ENCODE measurements around the gene MORF4L1.
A peak's percentile ranks its signal among the peaks of the same experiment; 100 is the strongest.
"Not testable (repeated sequence)": the region's sequence is repeated elsewhere in the genome, so short reads cannot be mapped to it uniquely, and the experiment has no call there.

The MORF4L1 gene

DNA sequence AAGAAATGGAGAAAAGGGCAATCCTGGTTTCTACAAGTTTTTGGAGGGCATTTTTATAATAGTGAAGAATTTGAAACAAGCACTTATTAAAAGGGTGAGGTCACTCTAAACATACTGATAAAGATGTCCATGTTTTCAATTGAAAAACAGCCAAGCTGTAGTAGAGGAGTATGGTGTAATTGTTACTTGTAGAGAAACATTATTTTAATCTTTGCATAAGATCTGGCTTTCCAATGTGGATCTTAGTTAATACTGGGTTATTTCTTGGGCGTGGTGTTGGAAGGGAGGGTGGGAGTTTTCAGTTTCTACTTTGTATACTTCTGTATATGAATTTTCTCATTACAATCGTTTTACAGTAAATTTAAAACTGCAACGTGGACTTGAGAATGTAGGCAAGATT lies 22.8 kb downstream of the MORF4L1 start:
- no peak for DNase-seq (ENCODE audit: low read depth)
- H3K4me3 ChIP-seq (ENCODE audit: control insufficient read depth, low read depth, low read length) = no peak overlapping the region
- TF ChIP-seq, protein P1, sequence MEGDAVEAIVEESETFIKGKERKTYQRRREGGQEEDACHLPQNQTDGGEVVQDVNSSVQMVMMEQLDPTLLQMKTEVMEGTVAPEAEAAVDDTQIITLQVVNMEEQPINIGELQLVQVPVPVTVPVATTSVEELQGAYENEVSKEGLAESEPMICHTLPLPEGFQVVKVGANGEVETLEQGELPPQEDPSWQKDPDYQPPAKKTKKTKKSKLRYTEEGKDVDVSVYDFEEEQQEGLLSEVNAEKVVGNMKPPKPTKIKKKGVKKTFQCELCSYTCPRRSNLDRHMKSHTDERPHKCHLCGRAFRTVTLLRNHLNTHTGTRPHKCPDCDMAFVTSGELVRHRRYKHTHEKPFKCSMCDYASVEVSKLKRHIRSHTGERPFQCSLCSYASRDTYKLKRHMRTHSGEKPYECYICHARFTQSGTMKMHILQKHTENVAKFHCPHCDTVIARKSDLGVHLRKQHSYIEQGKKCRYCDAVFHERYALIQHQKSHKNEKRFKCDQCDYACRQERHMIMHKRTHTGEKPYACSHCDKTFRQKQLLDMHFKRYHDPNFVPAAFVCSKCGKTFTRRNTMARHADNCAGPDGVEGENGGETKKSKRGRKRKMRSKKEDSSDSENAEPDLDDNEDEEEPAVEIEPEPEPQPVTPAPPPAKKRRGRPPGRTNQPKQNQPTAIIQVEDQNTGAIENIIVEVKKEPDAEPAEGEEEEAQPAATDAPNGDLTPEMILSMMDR (IDR thresholded peaks at IDR 0.05; ENCODE audit: control insufficient read depth, insufficient read depth, low read depth, low read length, missing control alignments) = no peak

DNA sequence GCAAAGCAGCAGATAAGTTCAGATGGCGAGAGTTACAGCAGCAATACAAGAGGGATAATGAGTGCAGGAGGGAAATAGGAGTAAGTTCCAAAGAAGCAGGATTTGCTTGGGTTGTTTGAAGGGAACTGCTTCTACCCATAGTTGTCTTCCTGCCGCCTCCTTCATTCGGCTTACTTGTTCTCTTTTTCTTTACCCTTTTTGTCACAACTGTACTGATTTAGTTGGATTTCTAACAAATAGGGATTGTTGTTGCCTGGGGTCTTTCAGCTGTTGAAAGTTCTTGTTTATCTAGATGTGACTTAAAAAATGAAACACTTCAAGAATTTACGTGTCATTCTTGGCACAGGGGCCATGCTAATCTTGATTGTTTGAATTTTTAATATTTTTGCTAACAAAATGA lies 25.9 kb downstream of the MORF4L1 start:
- H3K4me3 ChIP-seq (ENCODE audit: control insufficient read depth, low read depth, low read length) = no peak overlapping the region
- DNase-seq (ENCODE audit: low read depth) = no peak
- TF ChIP-seq, protein P1 (IDR thresholded peaks at IDR 0.05; ENCODE audit: control insufficient read depth, insufficient read depth, low read depth, low read length, missing control alignments) = no peak

DNA sequence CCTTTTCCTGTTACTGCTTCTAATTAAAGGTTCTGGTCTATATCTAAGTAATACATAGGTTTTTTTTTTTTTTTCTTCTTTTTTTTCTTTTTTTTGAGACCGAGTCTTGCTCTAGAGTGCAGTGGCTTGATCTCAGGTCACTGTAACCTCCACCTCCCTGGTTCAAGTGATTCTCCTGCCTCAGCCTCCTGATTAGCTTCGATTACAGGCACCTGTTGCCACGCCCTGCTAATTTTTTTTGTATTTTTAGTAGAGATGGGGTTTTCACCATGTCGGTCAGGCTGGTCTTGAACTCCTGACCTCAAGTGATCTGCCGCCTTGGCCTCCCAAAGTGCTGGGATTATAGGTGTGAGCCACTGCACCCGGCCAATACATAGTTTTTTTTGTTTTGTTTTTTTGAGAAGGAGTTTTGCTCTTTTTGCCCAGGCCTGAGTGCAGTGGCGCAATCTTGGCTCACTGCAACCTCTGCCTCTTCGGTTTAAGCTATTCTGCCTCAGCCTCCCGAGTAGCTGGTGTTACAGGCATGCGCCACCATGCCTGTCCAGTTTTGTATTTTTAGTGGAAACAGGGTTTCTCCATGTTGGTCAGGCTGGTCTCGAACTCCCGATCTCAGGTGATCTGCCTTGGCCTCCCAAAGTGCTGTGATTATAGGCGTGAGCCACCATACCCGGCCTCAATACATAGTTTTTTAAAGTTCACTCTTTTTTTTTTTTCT lies 28.3 kb downstream of the MORF4L1 start:
- not testable (repeated sequence) for DNase-seq (ENCODE audit: low read depth)

DNA sequence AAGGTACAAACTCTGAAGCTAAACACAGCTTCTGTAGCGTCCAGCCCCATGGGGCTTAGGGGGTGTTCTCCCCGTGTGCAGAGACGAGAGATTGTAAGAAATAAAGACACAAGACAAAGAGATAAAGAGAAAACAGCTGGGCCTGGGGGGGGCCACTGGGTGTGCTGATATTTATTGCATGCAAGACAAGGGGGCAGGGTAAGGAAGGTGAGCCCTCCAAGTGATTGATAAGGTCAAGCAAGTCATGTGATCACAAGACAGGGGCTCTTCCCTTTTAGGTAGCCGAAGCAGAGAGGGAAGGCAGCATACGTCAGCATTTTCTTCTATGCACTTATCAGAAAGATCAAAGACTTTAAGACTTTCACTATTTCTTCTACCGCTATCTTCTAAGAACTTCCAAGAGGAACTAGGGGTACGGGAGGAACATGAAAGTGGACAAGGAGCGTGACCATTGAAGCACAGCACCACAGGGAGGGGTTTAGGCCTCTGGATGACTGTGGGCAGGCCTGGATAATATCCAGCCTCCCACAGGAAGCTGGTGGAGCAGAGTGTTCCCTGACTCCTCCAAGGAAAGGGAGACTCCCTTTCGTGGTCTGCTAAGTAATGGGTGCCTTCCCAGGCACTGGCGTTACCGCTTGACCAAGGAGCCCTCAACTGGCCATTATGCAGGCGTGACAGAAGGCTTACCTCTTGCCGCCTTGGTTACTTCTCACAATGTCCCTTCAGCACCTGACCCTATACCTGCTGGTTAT lies 29.8 kb downstream of the MORF4L1 start:
- not testable (repeated sequence) for H3K4me3 ChIP-seq (ENCODE audit: control insufficient read depth, low read depth, low read length); DNase-seq (ENCODE audit: low read depth)

More for the DNA sequence above, 28.3 kb downstream of the MORF4L1 start:
- not testable (repeated sequence) for H3K4me3 ChIP-seq (ENCODE audit: control insufficient read depth, low read depth, low read length)

DNA sequence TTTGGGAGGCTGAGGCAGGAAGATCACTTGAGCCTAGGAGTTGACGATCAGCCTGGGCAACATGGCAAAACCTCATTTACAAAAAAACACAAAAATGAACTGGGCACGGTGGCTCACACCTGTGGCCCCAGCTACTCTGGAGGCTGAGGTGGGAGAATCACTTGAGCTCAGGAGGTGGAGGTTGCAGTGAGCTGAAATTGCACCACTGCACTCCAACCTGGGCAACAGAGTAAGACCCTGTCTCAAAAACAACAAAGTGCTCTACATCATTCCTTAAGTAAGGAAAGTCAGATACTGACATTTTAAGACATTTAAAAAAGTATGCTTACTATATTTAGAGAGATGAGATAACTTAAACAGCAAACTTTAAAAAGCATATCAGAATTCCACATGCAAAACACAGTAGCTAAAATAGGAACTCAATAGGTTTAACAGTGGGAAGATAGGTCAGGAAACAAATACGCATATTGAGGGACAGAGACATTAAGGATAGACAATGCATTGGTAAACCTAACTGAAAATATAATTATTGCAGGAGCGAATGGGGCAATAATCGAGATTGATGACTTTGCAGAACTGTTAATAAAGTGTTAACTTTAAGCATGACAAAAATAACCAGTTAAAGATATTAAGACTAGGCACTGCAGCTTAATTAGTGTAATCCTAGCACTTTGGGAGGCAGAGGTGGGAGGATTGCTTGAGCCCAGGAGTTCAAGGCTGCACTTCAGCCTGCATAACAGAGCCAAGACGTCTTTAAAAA lies 32.1 kb downstream of the MORF4L1 start:
- DNase-seq (ENCODE audit: low read depth) = no peak
- no peak overlapping the region for H3K4me3 ChIP-seq (ENCODE audit: control insufficient read depth, low read depth, low read length)
- TF ChIP-seq, protein P1 (IDR thresholded peaks at IDR 0.05; ENCODE audit: control insufficient read depth, insufficient read depth, low read depth, low read length, missing control alignments) = no peak

DNA sequence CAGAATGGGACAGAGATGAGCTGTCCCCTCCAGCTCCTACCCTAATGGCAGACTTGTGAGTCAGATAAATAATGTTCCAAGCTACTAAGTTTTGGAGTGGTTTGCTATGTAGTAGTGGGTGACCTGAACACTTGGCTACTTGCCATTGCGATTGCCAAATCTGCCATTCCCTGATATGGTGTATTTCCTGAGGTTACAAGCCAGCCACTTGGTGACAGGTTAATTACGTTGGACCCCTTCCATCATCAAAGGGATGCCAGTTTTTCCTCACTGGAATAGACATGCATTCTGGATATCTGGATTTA lies 33.6 kb downstream of the MORF4L1 start:
- H3K4me3 ChIP-seq (ENCODE audit: control insufficient read depth, low read depth, low read length) = no peak overlapping the region
- TF ChIP-seq, protein P1 (IDR thresholded peaks at IDR 0.05; ENCODE audit: control insufficient read depth, insufficient read depth, low read depth, low read length, missing control alignments) = no peak
- DNase-seq (ENCODE audit: low read depth) = peak; percentile 66

DNA sequence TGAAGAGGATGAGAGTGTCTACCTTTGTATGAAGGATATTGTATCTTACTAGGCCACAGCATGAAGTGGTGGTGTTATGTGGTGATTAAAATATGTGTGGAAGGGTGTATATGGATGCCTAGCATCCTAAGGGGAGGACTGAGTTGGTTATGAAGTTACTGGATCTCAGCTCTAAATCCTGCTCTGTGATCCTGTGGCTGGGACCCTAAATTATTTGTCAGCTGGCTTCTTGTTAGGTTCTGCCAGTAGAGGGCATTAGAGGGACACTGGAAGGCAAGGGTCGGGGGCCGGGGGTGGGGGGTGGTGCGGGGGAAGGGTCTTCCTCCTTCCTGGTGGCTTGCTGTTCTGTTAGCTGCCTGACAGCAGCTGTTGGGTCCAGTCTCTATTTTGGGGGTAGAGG lies 34.9 kb downstream of the MORF4L1 start:
- no peak overlapping the region for H3K4me3 ChIP-seq (ENCODE audit: control insufficient read depth, low read depth, low read length)
- no peak for DNase-seq (ENCODE audit: low read depth)
- TF ChIP-seq, protein P1 (IDR thresholded peaks at IDR 0.05; ENCODE audit: control insufficient read depth, insufficient read depth, low read depth, low read length, missing control alignments) = peak; percentile 29

Data from AG09309 (cell line).